AG04449 (cell line): ENCODE measurements around the gene CCDC149.

Source experiments
- CTCF ChIA-PET: fragments of 350-600 bp; formaldehyde crosslinking; extraction: SDS; loops from one replicate; lab custom pipeline; 2021; ENCODE audit warnings: antibody characterized with exemption; lab: Yijun Ruan, JAX
- POLR2A ChIA-PET: fragments of 400-600, 350-600 bp; formaldehyde crosslinking; extraction: SDS; loops from one replicate; lab custom pipeline; 2020; ENCODE audit warnings: antibody characterized with exemption, inconsistent platforms; lab: Yijun Ruan, JAX
- DNase-seq: peaks from one replicate; pipeline ENCODE4 v3.0.0-alpha.2; 2010; ENCODE audit warnings: low read depth, low spot score
- H3K4me3 ChIP-seq: 2 replicates; pipeline ENCODE4 v1.5.1; 2011; ENCODE audit warnings: low read depth, mild to moderate bottlenecking, control low read depth, low read length
- TF ChIP-seq, protein P1 (sequence below): IDR thresholded peaks from one replicate; pipeline ENCODE4 v1.5.1; 2011; ENCODE audit warnings: mild to moderate bottlenecking, moderate library complexity, low read length, control low read depth, inconsistent platforms; ENCODE audit not compliant: insufficient read depth; ENCODE audit errors: missing control alignments

The CCDC149 gene

GRCh38 chr4:24791043-24791442, 121.8 kb downstream of the CCDC149 start:
- ChIA-PET CTCF (interaction anchor here (1.5 kb wide), 1 partner anchor 11 kb away, joined by 5 read pairs; no protein-coding TSS in a partner anchor), POLR2A (no interaction called here)
- TF ChIP-seq, protein P1, sequence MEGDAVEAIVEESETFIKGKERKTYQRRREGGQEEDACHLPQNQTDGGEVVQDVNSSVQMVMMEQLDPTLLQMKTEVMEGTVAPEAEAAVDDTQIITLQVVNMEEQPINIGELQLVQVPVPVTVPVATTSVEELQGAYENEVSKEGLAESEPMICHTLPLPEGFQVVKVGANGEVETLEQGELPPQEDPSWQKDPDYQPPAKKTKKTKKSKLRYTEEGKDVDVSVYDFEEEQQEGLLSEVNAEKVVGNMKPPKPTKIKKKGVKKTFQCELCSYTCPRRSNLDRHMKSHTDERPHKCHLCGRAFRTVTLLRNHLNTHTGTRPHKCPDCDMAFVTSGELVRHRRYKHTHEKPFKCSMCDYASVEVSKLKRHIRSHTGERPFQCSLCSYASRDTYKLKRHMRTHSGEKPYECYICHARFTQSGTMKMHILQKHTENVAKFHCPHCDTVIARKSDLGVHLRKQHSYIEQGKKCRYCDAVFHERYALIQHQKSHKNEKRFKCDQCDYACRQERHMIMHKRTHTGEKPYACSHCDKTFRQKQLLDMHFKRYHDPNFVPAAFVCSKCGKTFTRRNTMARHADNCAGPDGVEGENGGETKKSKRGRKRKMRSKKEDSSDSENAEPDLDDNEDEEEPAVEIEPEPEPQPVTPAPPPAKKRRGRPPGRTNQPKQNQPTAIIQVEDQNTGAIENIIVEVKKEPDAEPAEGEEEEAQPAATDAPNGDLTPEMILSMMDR, result no peak
- no peak overlapping the region for H3K4me3 ChIP-seq
- DNase-seq, result no peak

GRCh38 chr4:24783506-24783905, 129.3 kb downstream of the CCDC149 start:
- CTCF ChIA-PET, result interaction anchor here (2.9 kb wide), 1 partner anchor 10 kb away, joined by 14 read pairs; no protein-coding TSS in a partner anchor
- TF ChIP-seq, protein P1, result no peak
- POLR2A ChIA-PET, result no interaction called here
- no peak overlapping the region for H3K4me3 ChIP-seq
- DNase-seq, result no peak

DNA sequence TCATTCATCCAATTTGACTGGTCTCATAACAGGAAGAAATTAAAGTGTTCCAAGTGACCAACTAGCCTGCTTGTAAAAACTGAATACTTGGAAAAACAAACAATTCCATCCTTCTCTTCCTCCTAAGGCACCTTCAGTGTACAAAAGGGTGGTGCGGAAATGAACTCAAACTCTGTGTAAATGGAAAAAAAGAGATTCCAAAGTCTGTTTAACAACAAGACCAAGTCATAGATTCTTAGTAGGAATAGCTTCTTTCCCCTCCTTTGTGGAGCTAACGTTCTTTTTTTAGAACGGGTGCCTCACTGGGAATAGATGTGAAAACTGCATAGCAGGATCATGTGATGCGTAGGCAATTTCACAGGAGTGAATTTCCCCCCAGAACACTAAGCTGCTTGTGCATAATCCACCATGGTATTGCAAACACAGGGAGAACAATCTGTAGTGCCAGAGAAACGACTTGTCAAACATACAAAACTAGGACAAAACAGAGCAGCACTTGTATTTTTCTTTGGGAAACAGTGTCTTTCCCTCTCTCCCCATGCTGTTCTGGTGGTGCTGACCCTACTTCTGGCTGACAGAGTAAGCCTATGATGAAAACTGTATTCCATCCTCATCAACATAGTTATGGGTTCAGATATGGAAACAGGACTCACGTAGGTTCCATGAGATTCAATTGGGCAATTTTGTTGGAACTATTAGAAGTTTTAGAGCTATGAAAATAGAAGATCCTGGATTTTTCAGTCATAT, 130.7 kb downstream of the CCDC149 start:
- POLR2A ChIA-PET, result no interaction called here
- no peak for DNase-seq
- CTCF ChIA-PET, result interaction anchor here (2.9 kb wide), 1 partner anchor 11 kb away, joined by 14 read pairs; no protein-coding TSS in a partner anchor
- TF ChIP-seq, protein P1, result no peak
- no peak overlapping the region for H3K4me3 ChIP-seq

GRCh38 chr4:24780936-24781495, 131.8 kb downstream of the CCDC149 start:
- CTCF ChIA-PET, result interaction anchor here (0.6 to 2.9 kb wide), 2 partner anchors 12 to 229 kb away, joined by 3 to 14 read pairs; no protein-coding TSS in a partner anchor
- TF ChIP-seq, protein P1, result no peak

GRCh38 chr4:24778464-24779225, 134.2 kb downstream of the CCDC149 start:
- ChIA-PET CTCF (interaction anchor here (1.2 to 1.8 kb wide), 3 partner anchors 15 to 202 kb away, joined by 3 to 5 read pairs (median 5); no protein-coding TSS in a partner anchor), POLR2A (no interaction called here)
- TF ChIP-seq, protein P1, result no peak
- no peak overlapping the region for H3K4me3 ChIP-seq
- peak; percentile 95 for DNase-seq

More at GRCh38 chr4:24780936-24781495, 131.8 kb downstream of the CCDC149 start:
- no peak for DNase-seq
- no peak overlapping the region for H3K4me3 ChIP-seq
- POLR2A ChIA-PET, result no interaction called here
